GM19099 (cell line): ENCODE results near the gene CACNA1B.

Experiments
- POLR2A ChIP-seq: IDR thresholded peaks from 3 replicates; pipeline ENCODE4 v1.6.1; 2011; ENCODE audit warnings: low read depth; ENCODE audit not compliant: insufficient read length; ENCODE audit errors: extremely low read depth

The CACNA1B gene

GRCh38 chr9:138062196-138062595, 184.6 kb downstream of the CACNA1B start:
- TF ChIP-seq POLR2A, result no peak

GRCh38 chr9:138063033-138063432, 185.5 kb downstream of the CACNA1B start:
- no peak for TF ChIP-seq POLR2A

GRCh38 chr9:138063785-138064184, 186.2 kb downstream of the CACNA1B start:
- no peak for TF ChIP-seq POLR2A

GRCh38 chr9:138064547-138064946, 187.0 kb downstream of the CACNA1B start:
- TF ChIP-seq POLR2A, result no peak

GRCh38 chr9:138065287-138065686, 187.7 kb downstream of the CACNA1B start:
- TF ChIP-seq POLR2A, result no peak

- no peak for TF ChIP-seq POLR2A
Measured at GRCh38 chr9:138066049-138066448, 188.5 kb downstream of the CACNA1B start.

- TF ChIP-seq POLR2A, result no peak
Measured at GRCh38 chr9:138067613-138068367, 190.2 kb downstream of the CACNA1B start.

GRCh38 chr9:138068601-138069035, 191.0 kb downstream of the CACNA1B start:
- TF ChIP-seq POLR2A, result no peak

- no peak for TF ChIP-seq POLR2A
Measured at GRCh38 chr9:138069731-138070456, 192.3 kb downstream of the CACNA1B start.

GRCh38 chr9:138070815-138071214, 193.2 kb downstream of the CACNA1B start:
- TF ChIP-seq POLR2A, result no peak

GRCh38 chr9:138071292-138071691, 193.7 kb downstream of the CACNA1B start:
- TF ChIP-seq POLR2A, result no peak

GRCh38 chr9:138071731-138072130, 194.1 kb downstream of the CACNA1B start:
- no peak for TF ChIP-seq POLR2A

GRCh38 chr9:138072161-138072842, 194.7 kb downstream of the CACNA1B start:
- TF ChIP-seq POLR2A, result no peak

- TF ChIP-seq POLR2A, result no peak
Measured at GRCh38 chr9:138072897-138073296, 195.3 kb downstream of the CACNA1B start.

GRCh38 chr9:138073408-138073807, 195.8 kb downstream of the CACNA1B start:
- no peak for TF ChIP-seq POLR2A
